ENCODE measurements around the gene SLC6A17.

Gene SLC6A17

DNA sequence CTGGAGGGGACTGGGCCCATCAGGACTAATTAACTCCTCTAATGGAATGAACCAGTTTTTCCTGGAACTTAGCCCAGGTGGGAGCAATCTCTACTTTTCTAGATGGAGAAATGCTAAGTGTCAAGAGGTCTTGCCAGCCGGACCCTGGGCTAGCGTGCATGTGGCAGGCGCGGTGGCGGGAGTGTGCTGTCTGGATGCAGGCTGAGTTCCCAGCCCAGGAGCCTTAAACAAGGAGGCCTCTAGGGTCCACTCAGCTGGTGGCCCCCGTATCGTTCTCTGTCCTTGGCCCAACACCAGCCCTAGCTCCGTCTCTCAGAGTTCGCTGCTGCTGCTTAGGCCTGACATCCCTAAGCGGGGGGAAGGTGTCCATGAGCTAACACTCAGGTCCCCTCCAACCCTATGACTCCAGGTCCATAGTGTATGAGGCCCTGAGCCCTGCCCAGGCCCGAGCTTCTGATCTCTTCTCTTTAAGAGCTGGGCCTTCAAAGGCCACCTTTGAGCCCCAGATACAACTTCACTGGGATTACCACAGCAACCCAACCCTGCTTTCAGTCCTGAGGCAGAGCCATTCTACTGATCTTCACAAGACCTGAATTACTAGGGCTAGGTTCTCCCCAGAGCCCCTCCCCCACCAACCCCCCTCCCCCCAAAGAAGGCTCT lies 56.1 kb downstream of the SLC6A17 start:
- Histone ChIP-seq H3K4me3 (no peak overlapping the region), H3K9me3 (ENCODE audit: low read depth, low read length) (no peaks in the 10 kb centered on the region), H3K27ac (no peak overlapping the region), H3K9ac (ENCODE audit: insufficient read length) (no peak overlapping the region), H3K36me3 (ENCODE audit: insufficient read depth, low read length) (no peaks in the 10 kb centered on the region)
- TF ChIP-seq FOXP2 (optimal IDR thresholded peaks at IDR 0.05; ENCODE audit: control extremely low read depth, extremely low read length, insufficient read depth) (no peak), EZH2 (IDR thresholded peaks at IDR 0.05) (no peak), POLR2AphosphoS5 (IDR thresholded peaks at IDR 0.05; ENCODE audit: borderline replicate concordance, low read depth, low read length) (no peak)
- DNase-seq (ENCODE audit: low read depth, low spot score): no peak

DNA sequence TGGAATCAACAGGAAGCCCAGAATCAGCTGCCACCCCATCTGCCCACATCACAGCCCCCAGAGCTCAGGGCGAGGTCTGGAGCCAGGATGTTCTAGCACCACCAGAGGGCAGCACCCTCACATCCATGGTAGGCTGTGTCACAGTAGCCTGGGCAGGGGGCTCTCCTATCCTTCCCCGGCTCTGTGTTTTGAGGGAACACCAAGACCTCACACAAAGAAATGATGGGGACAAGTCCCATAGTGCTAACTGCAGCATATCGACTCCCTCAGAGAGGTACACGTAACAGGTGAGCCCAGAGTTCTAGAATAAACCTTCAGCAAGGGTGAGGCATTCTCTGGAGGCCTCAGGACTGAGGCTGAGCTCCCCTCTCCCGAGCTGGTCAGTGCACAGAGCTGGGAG lies 57.5 kb downstream of the SLC6A17 start:
- no peak for TF ChIP-seq FOXP2 (optimal IDR thresholded peaks at IDR 0.05; ENCODE audit: control extremely low read depth, extremely low read length, insufficient read depth)
- TF ChIP-seq EZH2 (IDR thresholded peaks at IDR 0.05): no peak
- no peak for TF ChIP-seq POLR2AphosphoS5 (IDR thresholded peaks at IDR 0.05; ENCODE audit: borderline replicate concordance, low read depth, low read length)
- no peak overlapping the region for H3K4me3 ChIP-seq
- no peaks in the 10 kb centered on the region for H3K36me3 ChIP-seq (ENCODE audit: insufficient read depth, low read length)
- H3K9me3 ChIP-seq (ENCODE audit: low read depth, low read length): no peaks in the 10 kb centered on the region
- H3K27ac ChIP-seq: no peak overlapping the region
- no peak for DNase-seq (ENCODE audit: low read depth, low spot score)
- H3K9ac ChIP-seq (ENCODE audit: insufficient read length): no peak overlapping the region

DNA sequence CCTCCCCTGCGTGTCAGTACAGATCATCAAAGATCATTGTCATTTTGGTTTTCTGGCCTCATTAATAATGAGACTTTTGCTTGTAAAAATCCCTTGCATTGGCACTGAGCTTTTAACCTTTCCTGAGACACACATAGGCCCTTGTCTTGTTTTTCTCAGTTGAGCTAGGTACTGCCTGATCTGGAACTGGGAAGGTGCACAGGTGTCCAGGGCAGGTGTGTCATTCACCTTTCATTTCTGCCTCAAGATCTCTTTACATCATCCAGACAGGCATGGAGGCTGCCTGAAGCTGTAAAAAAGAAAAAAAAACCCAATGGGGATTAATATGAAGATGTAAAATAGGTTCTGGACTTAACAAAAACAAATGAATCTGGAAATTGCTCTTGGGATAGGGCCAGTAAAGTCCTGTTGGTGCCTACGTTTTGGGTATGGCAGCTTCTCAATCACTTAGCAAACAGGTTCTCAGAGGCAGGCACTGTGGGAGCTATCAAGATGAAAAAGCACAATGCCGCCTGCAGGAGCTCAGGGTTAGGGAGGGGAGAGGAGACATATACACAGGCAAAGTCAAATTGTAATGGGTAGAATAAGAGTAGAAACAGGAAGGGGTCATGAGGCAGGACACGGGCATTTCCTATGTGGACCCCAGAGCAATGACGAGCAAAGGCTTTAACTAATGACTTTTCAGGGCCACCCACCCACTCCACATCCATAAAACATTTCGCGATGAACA lies 58.8 kb downstream of the SLC6A17 start:
- Histone ChIP-seq H3K9me3 (ENCODE audit: low read depth, low read length) (no peaks in the 10 kb centered on the region), H3K27ac (no peak overlapping the region), H3K4me3 (peak overlapping the region; percentile 90), H3K9ac (ENCODE audit: insufficient read length) (no peak overlapping the region), H3K36me3 (ENCODE audit: insufficient read depth, low read length) (no peaks in the 10 kb centered on the region)
- no peak for DNase-seq (ENCODE audit: low read depth, low spot score)
- TF ChIP-seq EZH2 (IDR thresholded peaks at IDR 0.05): no peak
- TF ChIP-seq POLR2AphosphoS5 (IDR thresholded peaks at IDR 0.05; ENCODE audit: borderline replicate concordance, low read depth, low read length): no peak
- TF ChIP-seq FOXP2 (optimal IDR thresholded peaks at IDR 0.05; ENCODE audit: control extremely low read depth, extremely low read length, insufficient read depth): no peak

DNA sequence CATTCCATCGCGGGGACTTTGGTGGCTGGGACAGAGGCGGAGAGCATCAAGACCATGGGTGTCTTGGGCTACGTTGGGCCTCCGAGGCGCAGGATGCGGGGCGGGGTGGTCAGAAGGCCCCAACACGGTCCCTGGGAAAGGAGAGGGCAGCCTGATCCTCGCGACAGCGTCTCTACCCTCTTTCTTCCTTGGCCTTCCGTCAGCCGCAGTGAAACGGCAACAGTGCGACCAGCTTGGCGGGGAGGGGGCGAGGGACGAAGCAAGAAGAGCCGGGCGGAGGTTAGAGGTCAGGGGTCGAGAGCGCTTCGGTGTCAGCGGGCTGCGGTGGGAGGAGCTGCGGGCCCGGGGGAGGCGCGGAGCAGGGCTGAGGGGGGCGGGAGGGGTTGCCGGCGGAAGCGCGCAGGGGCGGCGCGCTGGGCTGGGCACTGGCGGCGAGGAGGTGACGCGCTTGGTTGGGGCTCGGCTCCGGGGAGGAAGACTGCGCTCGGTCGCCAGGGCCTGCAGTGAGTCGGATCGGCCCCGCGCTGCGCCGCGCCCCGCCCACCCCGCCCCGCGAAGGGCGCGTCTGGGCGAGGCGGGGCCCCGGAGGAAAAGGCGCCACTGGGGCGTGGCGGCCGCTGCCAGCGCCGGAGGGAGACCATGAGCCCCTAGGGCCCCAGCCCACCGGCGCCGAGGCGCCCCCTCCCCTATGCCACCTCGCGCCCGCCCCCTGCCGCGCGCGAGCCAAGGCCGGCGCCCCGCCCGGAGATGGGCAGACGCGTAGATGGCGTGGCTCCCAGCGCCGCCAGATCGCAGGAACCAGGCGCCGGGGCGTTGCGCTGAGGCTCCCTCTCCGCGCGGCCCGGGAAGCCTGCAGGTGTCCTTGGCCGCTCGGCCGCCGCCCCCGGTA lies 59.7 kb downstream of the SLC6A17 start, which contains the start of gene KCNC4:
KCNC4 (plus strand) TSS at position 600 of the 889 bp plus-strand sequence. CDS start 1,186 bp downstream, outside the sequence.
- Histone ChIP-seq H3K9me3 (ENCODE audit: low read depth, low read length) (no peaks in the 10 kb centered on the region), H3K27ac (no peak within 1 kb of the TSS), H3K9ac (ENCODE audit: insufficient read length) (peak within 1 kb of the TSS; percentile 45), H3K4me3 (peak within 1 kb of the TSS; percentile 90), H3K36me3 (ENCODE audit: insufficient read depth, low read length) (no peaks in the 10 kb centered on the region)
- TF ChIP-seq POLR2AphosphoS5 (IDR thresholded peaks at IDR 0.05; ENCODE audit: borderline replicate concordance, low read depth, low read length): 0 out of 2 replicates have a peak, but pooled peaks have one; percentile 28
- TF ChIP-seq FOXP2 (optimal IDR thresholded peaks at IDR 0.05; ENCODE audit: control extremely low read depth, extremely low read length, insufficient read depth): no peak
- no peak for DNase-seq (ENCODE audit: low read depth, low spot score)

DNA sequence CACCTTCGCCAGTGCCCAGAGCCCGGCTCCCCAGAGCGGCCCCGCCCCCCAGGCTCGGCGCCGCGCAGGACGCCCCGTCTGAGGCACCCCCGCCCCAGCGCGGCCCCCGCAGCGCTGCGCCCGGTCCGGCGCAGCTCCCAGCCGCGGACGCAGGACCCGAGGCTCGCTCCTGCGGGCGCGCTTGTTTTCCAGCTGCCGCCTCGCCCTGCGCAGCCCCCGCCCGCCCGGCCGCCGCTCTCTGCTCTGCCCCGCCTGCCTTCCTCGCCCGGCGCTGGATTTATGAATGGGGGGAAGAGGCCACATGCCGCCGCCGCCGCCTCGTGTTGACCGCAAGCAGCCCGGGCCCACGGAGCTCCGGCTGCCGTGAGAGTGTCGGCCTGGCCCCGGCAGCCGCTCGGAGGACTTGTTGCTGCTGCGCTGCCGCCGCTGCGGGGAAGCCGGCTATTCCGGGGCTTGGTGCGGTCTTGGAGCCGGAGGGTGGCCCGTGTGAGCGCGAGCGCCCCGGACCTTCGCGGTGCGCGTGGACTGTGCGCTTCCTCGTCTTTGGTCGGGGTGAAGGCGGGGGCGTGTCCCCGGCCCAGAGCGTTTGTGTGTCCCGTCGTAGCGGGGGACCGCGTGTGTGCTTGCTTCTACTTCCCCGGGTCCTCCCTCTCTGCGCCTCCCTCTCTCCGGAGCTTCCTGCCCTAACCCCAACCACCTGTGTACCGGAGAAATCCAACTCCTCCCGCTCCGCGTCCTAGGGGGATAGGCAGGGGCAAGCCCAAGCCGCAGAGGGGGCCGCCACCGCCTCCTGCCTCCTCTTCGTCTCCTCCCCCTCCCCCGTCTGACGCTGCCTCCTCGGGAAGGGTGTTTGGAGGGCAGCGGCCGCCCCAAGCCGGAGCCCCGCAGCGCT lies 60.6 kb downstream of the SLC6A17 start:
- no peak for DNase-seq (ENCODE audit: low read depth, low spot score)
- Histone ChIP-seq H3K27ac (no peak overlapping the region), H3K9ac (ENCODE audit: insufficient read length) (peak overlapping the region; percentile 45)

DNA sequence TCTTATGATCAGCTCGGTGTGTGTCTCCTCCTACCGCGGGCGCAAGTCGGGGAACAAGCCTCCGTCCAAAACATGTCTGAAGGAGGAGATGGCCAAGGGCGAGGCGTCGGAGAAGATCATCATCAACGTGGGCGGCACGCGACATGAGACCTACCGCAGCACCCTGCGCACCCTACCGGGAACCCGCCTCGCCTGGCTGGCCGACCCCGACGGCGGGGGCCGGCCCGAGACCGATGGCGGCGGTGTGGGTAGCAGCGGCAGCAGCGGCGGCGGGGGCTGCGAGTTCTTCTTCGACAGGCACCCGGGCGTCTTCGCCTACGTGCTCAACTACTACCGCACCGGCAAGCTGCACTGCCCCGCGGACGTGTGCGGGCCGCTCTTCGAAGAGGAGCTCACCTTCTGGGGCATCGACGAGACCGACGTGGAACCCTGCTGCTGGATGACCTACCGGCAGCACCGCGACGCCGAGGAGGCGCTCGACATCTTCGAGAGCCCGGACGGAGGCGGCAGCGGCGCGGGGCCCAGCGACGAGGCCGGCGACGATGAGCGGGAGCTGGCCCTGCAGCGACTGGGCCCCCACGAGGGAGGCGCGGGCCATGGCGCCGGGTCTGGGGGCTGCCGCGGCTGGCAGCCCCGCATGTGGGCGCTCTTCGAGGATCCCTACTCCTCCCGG lies 61.3 kb downstream of the SLC6A17 start:
- H3K9ac ChIP-seq (ENCODE audit: insufficient read length): peak overlapping the region; percentile 45
- H3K9me3 ChIP-seq (ENCODE audit: low read depth, low read length): no peaks in the 10 kb centered on the region
- no peaks in the 10 kb centered on the region for H3K36me3 ChIP-seq (ENCODE audit: insufficient read depth, low read length)
- no peak for DNase-seq (ENCODE audit: low read depth, low spot score)
- no peak overlapping the region for H3K27ac ChIP-seq
- H3K4me3 ChIP-seq: peak overlapping the region; percentile 90
- TF ChIP-seq EZH2 (IDR thresholded peaks at IDR 0.05) (no peak), FOXP2 (optimal IDR thresholded peaks at IDR 0.05; ENCODE audit: control extremely low read depth, extremely low read length, insufficient read depth) (no peak), POLR2AphosphoS5 (IDR thresholded peaks at IDR 0.05; ENCODE audit: borderline replicate concordance, low read depth, low read length) (no peak)

More for the DNA sequence above, 60.6 kb downstream of the SLC6A17 start:
- no peak for TF ChIP-seq POLR2AphosphoS5 (IDR thresholded peaks at IDR 0.05; ENCODE audit: borderline replicate concordance, low read depth, low read length)
- no peak for TF ChIP-seq FOXP2 (optimal IDR thresholded peaks at IDR 0.05; ENCODE audit: control extremely low read depth, extremely low read length, insufficient read depth)
- no peaks in the 10 kb centered on the region for H3K9me3 ChIP-seq (ENCODE audit: low read depth, low read length)
- H3K36me3 ChIP-seq (ENCODE audit: insufficient read depth, low read length): no peaks in the 10 kb centered on the region
- H3K4me3 ChIP-seq: peak overlapping the region; percentile 90

Data from SK-N-MC (cell line).